Smooth muscle cell (in vitro differentiated cells): ENCODE measurements around the gene CLCA2. TPM values are rescaled to one million over a fixed set of nuclear protein-coding genes. Genes with fewer than 3 reads are reported as not detected.

Source experiments
- DNase-seq: peaks from one replicate; lab custom pipeline; 2025; ENCODE audit not compliant: unreplicated experiment; lab: John Stamatoyannopoulos, UW
- H2AFZ ChIP-seq: fragments of 200-600 bp; sonication (generic); 2 replicates; pipeline ENCODE4 v1.6.0; 2016; ENCODE audit warnings: antibody characterized with exemption, low read depth, mild to moderate bottlenecking
- H3F3A ChIP-seq: fragments of 200-600 bp; sonication (generic); 2 replicates; pipeline ENCODE4 v1.6.0; 2017; ENCODE audit warnings: antibody characterized with exemption, low read depth
- H3K27ac ChIP-seq: fragments of 200-600 bp; sonication (generic); 2 replicates; pipeline ENCODE4 v1.5.1; 2016; ENCODE audit warnings: low read depth, mild to moderate bottlenecking
- H3K27me3 ChIP-seq: fragments of 200-600 bp; sonication (generic); 2 replicates; pipeline ENCODE4 v1.6.1; 2016; ENCODE audit warnings: low read depth, mild to moderate bottlenecking
- H3K36me3 ChIP-seq: fragments of 200-600 bp; sonication (generic); 2 replicates; pipeline ENCODE4 v1.5.1; 2016; ENCODE audit warnings: low read depth
- H3K4me1 ChIP-seq: fragments of 200-600 bp; sonication (generic); 2 replicates; pipeline ENCODE4 v1.5.1; 2016; ENCODE audit warnings: low read depth
- H3K4me2 ChIP-seq: fragments of 200-600 bp; sonication (generic); 2 replicates; pipeline ENCODE4 v1.6.0; 2016; ENCODE audit warnings: mild to moderate bottlenecking
- H3K4me3 ChIP-seq: fragments of 200-600 bp; sonication (generic); 2 replicates; pipeline ENCODE4 v1.5.1; 2016; ENCODE audit warnings: mild to moderate bottlenecking
- H3K79me2 ChIP-seq: fragments of 200-600 bp; sonication (generic); 2 replicates; pipeline ENCODE4 v1.6.0; 2016; ENCODE audit warnings: low read depth, mild to moderate bottlenecking
- H3K9ac ChIP-seq: fragments of 200-600 bp; sonication (generic); 2 replicates; pipeline ENCODE4 v1.6.0; 2016; ENCODE audit warnings: low read depth
- H3K9me3 ChIP-seq: fragments of 200-600 bp; sonication (generic); replicated peaks from 2 replicates; pipeline ENCODE4 v1.5.1; 2016; ENCODE audit warnings: low read depth
- H4K20me1 ChIP-seq: fragments of 200-600 bp; sonication (generic); 2 replicates; pipeline ENCODE4 v1.6.0; 2016; ENCODE audit warnings: low read depth
- CTCF ChIP-seq: fragments of 200-600 bp; sonication (generic); IDR thresholded peaks from 2 replicates; pipeline ENCODE4 v1.5.1; 2017; ENCODE audit warnings: borderline replicate concordance, mild to moderate bottlenecking, antibody characterized with exemption; ENCODE audit not compliant: insufficient read depth, poor library complexity, severe bottlenecking
- WGBS: methylation state at CpG from one replicate; pipeline ENCODE4 v1.1.7; 2016; ENCODE audit warnings: low lambda C conversion rate; 5-methylcytosine and 5-hydroxymethylcytosine counted together
- polyA plus RNA-seq: library from polyadenylated mRNA; unstranded; fragments of >200 nt; fragmentation: Nextera tagmentation; extraction: Ambion mirVana; gene quantifications from 2 replicates; pipeline ENCODE4 v1.2.1, GENCODE V29; 2016
- total RNA-seq: library from RNA; depleted of rRNA; stranded (reverse); fragments of >200 nt; gene quantifications from 2 replicates; pipeline ENCODE4 v1.2.3, GENCODE V29; 2014

CLCA2 gene
- total and polyA plus RNA-seq, 2 experiments from 2014 or later = 1.00 to 24.2 TPM

- Histone ChIP-seq H3K27me3 (no peaks in the 10 kb centered on the region), H3K27ac (no peak overlapping the region), H3K79me2 (no peaks in the 10 kb centered on the region), H3K36me3 (no peaks in the 10 kb centered on the region), H3K4me2 (no peak overlapping the region), H3K9me3 (no peaks in the 10 kb centered on the region), H3K9ac (no peak overlapping the region), H2AFZ (no peak overlapping the region), H3K4me1 (no peaks in the 10 kb centered on the region), H4K20me1 (no peaks in the 10 kb centered on the region), H3K4me3 (no peak overlapping the region), H3F3A (no peaks in the 10 kb centered on the region)
- 91% methylated on average over 2 of the region's 2 CpGs for WGBS
- TF ChIP-seq CTCF = no peak
- DNase-seq = no peak
Measured at GRCh38 chr1:86491171-86491950, 67.4 kb downstream of the CLCA2 start.

- no peaks in the 10 kb centered on the region for H3K27me3 ChIP-seq
- H3K4me2 ChIP-seq = no peak overlapping the region
- H3K36me3 ChIP-seq = no peaks in the 10 kb centered on the region
- no peak overlapping the region for H3K27ac ChIP-seq
- no peaks in the 10 kb centered on the region for H3K79me2 ChIP-seq
- no peak for TF ChIP-seq CTCF
- no peak overlapping the region for H3K4me3 ChIP-seq
- H4K20me1 ChIP-seq = no peaks in the 10 kb centered on the region
- 84% methylated on average over 3 of the region's 3 CpGs for WGBS
- peaks cover 10% of the 10 kb centered on the region for H3F3A ChIP-seq
- H3K9me3 ChIP-seq = no peaks in the 10 kb centered on the region
- no peak overlapping the region for H3K9ac ChIP-seq
- no peak for DNase-seq
- peaks cover 7% of the 10 kb centered on the region for H3K4me1 ChIP-seq
- no peak overlapping the region for H2AFZ ChIP-seq
Measured at GRCh38 chr1:86498281-86498680, 74.3 kb downstream of the CLCA2 start.

- Histone ChIP-seq H3K4me1 (peaks cover 22% of the 10 kb centered on the region), H3K4me3 (no peak overlapping the region), H3K4me2 (no peak overlapping the region), H3F3A (peaks cover 14% of the 10 kb centered on the region), H3K79me2 (no peaks in the 10 kb centered on the region), H4K20me1 (no peaks in the 10 kb centered on the region), H3K9ac (no peak overlapping the region), H3K27me3 (no peaks in the 10 kb centered on the region), H3K27ac (no peak overlapping the region), H2AFZ (peak overlapping the region; percentile 15), H3K9me3 (no peaks in the 10 kb centered on the region), H3K36me3 (no peaks in the 10 kb centered on the region)
- 27% methylated on average over 3 of the region's 3 CpGs for WGBS
- no peak for DNase-seq
- TF ChIP-seq CTCF = peak; percentile 99
Measured at GRCh38 chr1:86499987-86500593, 76.1 kb downstream of the CLCA2 start.

GRCh38 chr1:86500714-86501113 lies 76.7 kb downstream of the CLCA2 start:
- Histone ChIP-seq H3K4me1 (peaks cover 22% of the 10 kb centered on the region), H3K27me3 (no peaks in the 10 kb centered on the region), H2AFZ (peak overlapping the region; percentile 15), H4K20me1 (no peaks in the 10 kb centered on the region), H3K9ac (no peak overlapping the region), H3K36me3 (no peaks in the 10 kb centered on the region), H3K27ac (no peak overlapping the region), H3K79me2 (no peaks in the 10 kb centered on the region), H3K4me3 (no peak overlapping the region), H3F3A (peaks cover 14% of the 10 kb centered on the region), H3K4me2 (no peak overlapping the region), H3K9me3 (no peaks in the 10 kb centered on the region)
- 42% methylated on average over 2 of the region's 2 CpGs for WGBS
- no peak for TF ChIP-seq CTCF
- DNase-seq = no peak
